NCI-H2107 (cell line): Measurements from ENCODE around the gene EEF1AKMT3.

Experiments
- DNase-seq: peaks from one replicate; lab custom pipeline; 2025; lab: John Stamatoyannopoulos, UW

The EEF1AKMT3 gene

DNA sequence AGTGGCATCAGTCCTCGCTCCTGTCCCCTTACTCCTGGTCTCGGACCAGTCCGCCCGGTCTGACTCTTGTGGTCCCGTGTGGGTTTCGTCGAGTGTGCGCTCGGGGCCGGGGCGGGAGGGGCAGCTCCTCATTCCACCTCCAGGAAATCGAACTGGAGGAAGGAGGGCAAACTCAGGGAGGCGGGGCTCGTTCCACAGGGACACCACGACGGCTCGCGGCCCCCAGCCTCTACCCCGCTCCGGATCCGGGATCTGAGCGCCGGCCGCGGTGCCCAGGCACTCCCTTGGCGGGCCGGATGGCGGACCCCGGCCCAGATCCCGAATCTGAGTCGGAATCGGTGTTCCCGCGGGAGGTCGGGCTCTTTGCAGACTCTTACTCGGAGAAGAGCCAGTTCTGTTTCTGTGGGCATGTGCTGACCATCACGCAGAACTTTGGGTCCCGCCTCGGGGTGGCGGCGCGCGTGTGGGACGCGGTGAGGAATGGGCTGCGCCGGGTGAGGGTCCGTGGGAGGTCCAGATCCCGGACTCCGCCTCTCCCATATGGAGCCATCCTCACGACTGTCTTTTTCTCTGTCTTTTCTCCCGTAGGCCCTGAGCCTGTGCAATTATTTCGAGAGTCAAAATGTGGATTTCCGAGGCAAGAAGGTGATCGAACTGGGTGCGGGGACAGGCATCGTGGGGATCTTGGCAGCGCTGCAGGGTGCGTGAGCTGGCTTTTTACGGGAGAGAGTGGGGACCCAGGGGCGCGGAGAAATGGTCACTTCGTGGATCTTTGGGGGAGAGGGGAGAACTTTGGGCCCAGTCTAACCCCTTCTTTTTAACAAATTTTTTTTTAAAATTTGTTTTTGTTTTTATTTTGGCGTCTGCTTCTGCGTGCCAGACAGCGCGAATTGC is at the start of gene EEF1AKMT3:
EEF1AKMT3 (plus strand) TSS at position 186 of the 894 bp plus-strand sequence; CDS start at position 297, 111 bp downstream.
- DNase-seq, result no peak

DNA sequence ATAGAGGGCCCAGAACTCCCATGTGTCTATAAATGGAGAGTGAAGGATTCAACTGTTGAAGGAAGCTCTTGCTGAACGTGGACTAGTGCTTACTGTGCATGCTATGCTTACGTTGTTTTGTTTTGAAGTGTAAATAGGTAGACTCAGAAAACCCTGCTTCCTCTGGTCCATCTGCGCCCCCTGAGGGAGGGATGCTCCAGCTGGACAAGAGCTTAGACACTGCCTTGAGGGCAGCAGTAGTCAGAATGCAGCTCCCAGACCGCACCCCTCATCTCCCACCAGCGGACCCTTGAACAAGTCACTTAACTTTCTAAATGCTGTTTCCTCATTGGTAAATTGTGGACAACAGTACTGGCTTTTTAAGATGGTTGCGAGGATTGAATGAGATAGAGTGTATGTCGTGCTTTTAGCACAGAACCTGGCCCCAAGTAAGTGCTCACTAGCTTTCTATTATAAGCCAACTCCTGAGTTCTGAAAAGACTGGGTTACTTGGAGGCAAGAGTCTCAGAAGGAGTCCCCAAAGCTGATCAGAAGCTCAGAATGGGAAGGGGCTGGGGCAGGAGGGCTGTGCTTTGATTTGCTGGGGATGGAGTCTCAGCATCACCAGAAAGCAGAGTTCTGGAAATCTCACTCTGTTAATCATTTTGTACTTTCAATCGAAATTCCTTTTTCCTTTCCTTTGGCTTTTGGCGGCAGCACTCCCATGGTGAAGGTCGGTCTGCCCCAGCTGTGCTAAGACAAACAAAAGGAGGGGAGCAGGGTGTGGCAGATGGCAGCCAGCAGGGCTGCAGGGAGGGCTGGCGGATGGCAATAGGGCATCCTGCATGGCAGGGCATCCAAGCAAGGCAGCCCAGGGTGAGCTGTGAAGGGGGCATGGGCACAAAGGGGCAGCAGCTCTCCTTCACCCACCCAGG is 49.4 kb upstream of the EEF1AKMT3 start:
- DNase-seq, result no peak

DNA sequence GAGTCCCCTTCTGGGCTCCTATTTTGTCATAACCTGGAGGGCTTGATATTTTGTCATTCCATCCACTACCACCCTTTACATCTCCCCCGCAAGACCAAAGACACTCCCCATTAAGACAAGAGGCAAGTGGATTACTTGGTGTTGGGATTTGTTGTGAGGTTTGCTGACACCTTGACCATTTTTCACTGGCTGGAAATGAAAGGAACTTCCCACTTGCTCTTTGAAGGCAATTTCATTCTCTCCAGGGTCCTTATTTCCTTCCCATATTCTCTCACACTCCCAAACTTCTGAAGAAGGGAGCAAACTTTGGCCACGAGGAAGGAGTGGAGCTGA is 48.8 kb upstream of the EEF1AKMT3 start:
- no peak for DNase-seq

DNA sequence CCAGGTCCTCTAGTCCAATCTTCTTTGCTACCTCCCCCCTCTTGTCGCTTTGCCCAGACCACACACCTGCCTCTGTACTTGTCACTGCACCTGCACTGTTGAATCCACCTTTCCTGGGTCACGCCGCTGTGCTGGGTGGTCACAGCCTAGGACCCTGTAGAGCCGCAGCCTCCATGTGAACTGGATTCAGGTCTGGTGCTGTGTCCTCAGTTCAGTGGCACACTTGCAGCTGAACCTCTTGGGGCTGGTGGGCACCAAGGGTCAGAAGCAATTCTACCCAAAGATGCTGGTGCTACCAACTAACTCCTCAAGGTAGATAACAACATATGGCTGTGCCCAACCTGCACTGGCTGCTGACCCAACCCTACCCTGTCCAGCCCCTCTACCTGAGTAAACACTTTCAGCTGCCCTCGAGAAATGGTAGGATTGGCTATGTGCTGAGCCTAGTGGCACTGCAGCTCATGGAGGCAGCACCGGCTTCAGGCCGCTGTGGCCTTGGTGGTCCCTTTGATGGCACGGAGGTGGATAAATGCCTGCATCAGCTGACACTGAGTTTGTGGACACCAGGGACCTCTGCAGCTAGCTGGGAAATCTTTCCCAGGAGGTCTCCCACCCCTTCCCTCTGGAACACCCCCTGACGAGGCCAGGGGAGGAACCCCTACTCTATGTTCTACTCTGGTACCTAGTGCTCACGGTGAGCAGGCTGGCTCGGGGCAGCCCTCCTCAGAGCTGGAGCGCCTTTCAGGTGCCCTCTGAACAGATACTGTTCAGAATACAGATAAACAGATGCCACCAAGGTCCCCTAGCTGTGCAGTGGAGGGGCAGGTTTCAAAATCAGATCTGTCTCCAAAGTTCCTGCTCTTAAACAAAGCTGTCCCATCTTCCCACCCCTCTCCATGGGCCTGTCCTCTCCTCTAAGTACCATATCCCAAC is 48.1 kb upstream of the EEF1AKMT3 start:
- DNase-seq, result no peak

DNA sequence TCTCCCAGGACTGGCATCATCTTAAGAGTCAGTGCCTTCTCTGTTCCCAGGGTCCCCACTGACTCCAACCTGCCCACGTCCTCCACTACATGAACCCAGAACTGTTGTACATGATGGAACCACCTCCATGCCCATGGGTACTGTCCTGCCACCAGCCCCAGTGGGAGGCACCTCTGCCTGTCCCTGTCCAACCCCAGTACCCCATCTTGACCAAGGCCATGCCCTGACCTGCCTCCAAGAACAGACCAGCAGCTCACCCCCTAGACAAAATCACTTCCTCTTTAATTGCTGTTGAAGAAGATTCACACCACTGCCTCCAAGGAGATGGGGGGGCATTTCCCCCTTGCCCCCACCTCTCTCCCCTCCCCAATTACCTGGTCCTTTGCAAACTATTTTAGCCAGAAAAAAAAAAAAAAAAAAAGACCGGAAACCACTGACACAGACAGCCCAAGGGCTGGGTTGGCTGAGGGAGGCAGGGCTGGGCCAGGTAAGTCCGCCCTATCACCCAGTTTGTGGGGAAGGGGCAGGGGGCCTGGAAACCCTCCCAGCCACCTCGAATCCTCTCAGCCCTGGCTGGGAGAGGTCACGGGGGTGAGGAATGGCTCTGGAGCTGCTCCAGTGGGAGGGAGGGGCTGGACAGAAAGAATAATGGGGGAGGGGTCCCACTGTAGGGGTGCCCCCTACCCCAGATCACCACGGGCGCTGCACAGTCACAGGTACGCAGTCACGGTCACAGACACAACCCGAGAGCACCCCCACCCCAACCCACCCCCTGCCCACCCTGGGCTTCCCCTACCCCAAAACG is 47.3 kb upstream of the EEF1AKMT3 start:
- no peak for DNase-seq

DNA sequence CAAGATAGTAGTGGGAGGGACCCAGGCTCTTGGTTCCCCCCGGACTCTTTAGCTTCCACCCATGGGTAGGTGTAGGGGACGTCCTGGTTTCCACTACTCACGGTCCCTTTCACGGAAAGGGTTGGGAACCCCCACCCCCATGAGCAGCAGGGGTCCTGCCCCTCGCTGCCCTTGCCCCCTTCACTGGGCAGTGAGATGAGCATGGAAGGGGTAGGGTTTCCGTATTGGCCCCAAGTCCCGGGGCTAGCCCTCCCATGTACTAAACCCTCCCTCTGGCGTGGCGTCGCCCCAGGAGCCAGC is 46.6 kb upstream of the EEF1AKMT3 start:
- no peak for DNase-seq

DNA sequence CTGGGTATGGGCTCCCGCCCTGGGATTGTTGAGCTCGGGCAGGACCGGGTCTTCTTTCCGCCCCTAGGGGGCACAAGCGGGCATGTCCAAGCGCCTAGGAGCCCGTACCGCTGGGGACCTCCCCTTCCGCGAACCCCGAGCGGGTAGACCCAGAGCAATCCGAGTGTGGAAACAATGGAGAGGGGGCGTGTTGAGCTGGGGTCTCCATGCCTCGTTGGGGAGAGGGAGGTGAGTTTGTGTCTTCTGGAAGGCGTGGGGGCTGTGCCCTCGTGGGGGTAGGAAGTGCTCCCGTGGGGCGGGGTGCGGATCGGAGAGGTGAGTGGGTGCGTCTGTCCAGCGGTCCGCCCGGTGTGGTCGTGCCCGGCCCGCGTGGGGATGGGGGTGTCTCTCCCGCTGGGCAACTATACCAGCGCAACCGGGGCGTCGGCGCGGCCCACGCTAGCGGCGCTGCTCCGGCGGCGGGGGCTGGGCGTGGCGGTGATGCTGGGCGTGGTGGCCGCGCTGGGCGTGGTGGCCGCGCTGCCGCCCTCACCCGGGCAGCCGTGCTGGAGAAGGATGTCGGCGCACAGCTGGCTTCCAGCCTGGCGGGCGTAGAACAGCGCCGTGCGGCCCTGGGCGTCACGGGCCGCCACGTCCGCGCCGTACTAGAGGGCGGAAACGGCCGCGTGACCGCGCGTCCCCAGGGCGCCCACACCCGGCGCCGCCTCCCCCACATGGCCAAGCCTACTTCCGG is 46.1 kb upstream of the EEF1AKMT3 start:
- peak; percentile 82 for DNase-seq

DNA sequence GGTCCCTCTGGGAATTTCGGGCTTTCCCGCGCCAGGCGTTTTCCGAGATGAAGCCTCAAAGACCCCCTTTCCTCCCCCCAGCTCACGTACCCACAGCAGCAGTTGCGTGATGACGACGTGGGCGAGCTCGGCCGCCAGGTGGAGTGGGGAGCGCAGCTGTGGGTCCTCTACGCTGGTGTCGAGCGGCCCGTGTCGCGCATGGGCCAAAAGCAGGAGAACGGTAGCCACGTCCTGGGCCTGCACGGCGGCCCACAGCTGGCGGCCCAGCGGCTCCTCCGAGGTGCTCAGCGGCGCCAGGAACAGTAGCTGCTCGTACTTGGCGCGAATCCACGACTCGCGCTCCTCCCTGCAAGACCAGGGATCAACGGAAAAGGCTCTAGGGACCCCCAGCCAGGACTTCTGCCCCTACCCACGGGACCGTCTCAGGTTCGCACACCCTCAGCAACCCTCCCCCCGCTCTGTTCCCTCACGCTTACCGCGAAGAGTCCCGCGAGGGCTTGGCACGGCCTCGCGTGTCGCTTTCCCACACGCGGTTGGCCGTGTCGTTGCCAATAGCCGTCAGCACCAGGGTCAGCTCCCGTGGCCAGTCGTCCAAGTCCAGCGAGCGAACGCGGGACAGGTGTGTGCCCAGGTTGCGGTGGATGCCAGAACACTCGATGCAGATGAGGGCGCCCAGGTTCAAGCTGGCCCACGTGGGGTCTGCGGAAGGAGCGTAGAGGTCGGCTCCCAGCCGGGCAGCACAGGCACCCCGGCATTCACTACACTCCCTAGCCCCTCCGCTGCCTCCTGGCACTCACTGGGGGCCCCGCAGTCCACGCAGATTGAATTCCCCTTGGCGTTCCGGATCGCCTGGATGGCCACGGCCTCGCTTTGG is 45.3 kb upstream of the EEF1AKMT3 start:
- no peak for DNase-seq

DNA sequence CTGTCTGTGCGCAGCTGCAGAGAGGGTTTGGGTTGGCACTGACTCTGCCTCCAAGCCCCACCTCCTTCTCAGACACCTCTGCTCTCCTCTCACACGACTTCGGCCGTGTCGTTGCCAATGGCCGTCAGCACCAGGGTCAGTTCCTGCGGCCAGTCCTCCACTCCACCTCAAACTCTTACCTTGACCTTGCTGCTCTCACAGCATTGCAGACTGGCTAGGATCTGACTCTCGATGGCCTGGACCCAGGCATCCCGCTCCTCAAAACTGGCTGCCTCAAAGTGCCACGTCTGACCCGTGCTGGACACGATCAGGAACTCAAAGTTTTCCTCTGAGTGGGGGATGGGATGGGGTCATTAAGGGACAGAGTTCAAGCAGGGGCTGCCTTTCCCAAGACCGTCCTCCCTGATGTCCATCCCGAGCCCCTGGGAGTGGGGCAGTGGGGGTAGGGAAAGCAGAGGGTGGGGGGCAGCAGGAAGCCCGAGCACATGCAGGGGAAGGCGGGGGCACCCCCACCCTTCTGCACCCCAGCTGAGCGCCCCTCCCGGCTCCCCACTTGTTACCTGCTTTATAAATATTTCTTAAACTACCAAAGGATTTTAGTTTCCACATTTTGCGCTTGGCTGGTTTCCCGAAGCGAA is 44.5 kb upstream of the EEF1AKMT3 start:
- no peak for DNase-seq

DNA sequence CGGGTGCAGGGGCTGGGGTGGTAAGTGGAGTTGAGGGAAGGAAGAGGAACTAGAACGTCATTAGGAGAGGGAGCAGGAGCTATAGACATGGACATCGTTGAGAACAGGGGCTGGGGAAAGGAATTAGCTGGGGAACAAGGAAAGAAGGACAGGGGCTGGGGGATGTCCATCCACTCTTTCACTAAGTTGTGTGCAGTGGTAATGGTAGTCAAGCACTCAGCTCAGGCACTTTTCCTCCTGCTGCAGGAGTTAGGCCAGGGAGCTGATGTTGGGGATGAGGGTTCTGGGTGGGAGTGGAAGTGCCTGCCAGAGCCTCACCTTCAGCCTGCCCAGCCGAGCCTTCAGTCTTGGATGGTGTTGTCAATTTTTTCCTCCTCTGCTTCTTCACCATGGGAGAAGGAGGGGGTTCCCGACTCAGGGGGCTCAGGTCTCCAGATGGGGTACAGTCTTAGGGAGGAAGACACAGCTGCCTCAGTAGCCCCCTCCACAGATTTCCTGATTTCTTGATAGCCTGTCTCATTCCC is 43.0 kb upstream of the EEF1AKMT3 start:
- no peak for DNase-seq

DNA sequence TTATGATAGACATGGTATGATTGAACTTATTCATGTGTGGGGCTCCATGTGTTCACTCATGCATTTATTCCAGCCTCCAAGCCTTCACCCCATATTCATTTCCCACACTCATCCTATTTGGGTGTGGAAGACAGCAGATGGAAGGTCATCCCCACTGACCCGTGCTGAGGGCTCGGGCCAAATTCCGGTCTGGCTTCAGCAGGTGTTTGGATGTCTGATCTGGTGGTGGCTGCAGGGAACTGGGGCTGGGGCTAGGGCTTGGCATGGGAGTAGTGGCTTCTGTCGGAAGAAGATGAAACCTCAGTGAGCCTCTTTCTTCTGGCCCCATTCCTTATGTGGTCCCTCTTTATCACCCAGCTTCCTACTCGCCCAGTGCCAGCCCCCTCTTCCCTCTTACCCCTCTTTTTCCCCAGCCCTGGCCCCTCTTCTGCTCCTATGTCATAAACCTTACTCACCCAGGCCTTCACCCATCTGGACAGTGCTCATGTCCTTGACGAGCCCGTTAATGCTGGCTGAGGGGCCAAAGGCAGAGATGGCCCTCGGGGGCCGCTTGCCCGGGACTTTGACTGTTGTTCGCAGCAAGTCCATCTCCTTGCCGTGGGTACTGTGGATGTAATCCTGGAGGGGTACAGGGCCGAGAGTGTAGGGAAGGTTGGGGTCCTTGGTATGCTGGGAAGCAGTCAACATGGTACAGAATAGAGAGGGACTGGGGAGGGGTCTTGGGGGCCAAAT is 41.9 kb upstream of the EEF1AKMT3 start:
- no peak for DNase-seq

DNA sequence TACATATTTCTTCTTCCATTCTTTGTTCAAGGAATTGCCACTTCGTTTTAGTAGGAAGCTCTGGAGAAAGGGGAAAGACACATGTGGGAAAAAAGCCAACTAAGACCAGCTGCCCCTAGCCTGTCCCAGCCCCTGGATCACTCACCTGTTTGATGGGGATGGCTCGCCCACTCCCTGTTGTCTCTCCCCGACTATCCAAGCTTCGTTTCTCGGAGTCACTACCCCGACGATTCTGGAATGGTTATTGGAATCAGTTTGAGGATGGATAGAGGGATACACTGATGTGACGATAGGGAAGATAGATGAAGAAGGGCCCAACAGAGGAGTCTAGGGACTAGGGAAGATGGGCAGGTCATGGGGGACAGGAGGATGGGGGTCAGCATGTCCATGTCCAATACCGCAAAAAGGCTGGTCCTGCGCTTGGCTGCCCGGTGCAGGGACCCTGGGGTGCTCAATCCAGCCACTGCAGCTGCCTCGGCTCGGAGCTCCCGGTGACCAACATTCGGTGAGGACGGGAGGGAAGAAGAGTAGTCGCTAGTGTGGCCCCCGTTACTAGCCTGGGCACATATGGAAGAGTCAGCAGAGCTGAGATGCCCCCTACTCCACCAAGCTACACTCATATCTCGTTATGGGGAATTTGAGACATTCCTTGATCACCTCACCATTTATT is 40.9 kb upstream of the EEF1AKMT3 start:
- no peak for DNase-seq

DNA sequence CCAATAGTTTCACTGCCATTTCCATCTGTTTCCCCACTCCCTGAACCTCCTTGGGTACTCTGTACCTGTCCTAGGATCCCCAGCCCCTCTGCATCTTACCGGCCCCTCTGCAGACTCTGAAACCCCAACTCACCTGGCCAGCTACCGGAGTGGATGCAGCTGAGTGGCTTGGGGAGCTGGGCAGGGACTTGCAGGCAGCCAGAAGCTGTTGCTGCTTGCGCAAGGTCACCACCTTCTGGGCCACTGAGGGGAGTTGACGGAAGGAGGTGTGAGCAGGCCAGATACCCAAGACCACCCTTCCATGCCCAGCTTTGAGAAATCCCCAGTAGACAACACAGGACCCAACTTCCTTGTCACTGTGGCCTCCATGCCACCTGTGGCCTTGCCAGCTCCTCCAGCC is 40.1 kb upstream of the EEF1AKMT3 start:
- no peak for DNase-seq

DNA sequence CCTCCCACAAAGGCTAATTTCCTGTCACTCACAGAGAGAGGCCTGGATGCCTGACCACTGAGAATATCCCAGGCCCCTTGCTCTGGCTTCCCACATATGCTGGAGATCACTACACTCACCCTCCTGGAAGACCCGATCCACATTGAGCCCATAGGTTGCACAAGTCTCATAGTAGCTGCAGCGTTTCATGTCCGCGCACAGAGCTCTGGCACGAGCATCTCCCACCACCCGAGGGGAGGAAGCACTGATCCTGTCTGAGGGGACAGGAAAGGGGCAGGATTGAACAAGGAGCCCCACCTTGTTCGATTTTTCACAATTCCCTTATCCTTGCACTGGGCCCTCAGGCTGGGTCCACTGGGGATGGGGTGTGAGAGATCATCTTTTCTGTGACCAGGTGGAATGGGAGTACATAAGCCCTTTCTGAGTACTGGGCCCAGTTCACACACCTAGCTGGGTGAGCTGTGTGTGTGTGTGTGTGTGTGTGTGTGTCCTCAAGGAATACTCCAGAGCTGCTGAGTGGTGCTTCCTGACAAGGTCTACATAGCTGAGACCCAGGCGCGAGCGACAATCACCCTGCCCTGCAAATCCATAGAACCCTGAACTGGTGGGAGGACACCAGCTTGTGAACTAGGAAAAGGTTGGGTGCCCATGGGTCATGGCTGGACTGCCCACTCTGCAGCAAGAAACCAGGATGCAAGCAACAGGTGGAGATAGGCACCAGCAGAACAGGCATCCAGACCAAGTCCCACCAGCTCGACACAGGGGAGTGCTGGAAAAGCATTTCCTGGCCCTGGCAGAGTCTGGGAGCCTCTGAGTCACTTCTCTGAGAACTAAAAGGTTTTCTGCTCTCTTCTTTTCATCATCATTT is 39.5 kb upstream of the EEF1AKMT3 start:
- DNase-seq, result no peak

DNA sequence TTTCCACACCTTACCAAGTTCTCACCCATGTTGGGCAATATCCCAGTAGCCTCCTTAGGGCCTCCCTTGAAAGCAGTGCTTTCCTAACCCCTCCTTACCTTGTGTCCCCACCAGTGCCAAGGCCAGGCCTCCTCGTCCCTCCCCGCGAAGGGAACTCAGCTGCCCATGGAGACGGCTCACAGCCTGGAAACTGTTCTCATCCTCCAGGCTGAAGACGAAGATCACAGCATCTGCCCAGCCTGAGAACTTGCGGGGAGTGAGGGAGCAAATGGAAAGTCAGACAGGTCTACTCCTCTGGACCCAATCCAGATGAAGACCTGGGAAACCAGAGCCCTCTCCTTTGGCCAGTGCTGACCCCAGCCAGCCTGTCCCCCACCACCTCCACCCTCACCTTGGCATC is 38.5 kb upstream of the EEF1AKMT3 start:
- DNase-seq, result no peak

DNA sequence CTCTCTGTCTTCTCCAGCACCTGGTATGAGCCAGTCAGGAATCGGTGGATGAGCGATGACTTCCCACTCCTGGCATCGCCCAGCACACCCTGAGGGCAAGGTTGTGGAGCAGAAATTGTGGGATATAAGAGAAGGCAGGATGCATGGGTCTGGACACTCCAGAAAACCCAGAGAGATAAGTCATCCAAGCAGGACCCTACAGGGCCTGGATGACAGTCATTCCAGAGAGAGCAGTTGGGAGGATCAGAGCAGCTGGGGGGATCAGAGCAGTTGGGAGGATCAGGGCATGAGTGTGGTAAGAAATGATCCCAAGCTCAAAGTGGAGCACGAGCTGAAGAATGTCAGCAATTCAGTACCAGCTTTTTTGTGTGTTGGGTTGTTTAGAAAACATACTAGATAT is 37.8 kb upstream of the EEF1AKMT3 start:
- no peak for DNase-seq
